Measurements from ENCODE around the gene PRKG2.

DNA sequence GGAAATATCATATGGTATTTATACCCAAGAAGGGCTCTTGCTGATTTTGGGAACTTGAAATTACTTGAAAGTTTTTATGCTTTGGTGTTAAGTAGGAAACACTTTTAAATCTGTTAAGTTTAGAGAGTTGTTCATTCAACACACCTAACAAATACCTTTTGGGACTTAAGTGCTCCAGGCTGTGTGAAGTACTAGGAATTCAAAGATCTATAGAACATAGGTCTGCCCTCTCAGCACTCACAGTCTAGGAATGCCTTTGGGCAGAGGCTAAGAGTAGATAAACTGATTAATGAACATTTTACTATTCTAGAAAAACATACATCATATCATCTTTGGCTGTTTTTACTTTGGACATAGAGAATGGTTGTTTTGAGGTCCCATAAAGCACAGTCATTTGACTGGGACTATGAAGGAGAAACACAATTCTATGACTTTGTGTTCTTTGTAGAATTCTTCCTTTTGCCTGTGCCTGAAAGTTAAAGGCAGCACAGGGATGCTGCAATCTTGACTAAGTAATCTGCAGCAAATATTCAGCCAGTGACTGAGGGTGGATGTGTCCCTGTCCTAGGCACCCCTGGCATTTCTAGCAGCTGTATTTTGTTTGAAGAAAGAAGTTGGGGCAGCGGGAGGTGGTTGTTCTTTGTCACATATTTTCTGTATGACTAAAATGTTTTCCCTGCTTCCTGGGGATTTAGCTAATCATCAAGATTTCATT, 176.2 kb downstream of the PRKG2 start:
- no peak for TF ChIP-seq POLR2A (IDR thresholded peaks at IDR 0.05)
- TF ChIP-seq, protein P1, sequence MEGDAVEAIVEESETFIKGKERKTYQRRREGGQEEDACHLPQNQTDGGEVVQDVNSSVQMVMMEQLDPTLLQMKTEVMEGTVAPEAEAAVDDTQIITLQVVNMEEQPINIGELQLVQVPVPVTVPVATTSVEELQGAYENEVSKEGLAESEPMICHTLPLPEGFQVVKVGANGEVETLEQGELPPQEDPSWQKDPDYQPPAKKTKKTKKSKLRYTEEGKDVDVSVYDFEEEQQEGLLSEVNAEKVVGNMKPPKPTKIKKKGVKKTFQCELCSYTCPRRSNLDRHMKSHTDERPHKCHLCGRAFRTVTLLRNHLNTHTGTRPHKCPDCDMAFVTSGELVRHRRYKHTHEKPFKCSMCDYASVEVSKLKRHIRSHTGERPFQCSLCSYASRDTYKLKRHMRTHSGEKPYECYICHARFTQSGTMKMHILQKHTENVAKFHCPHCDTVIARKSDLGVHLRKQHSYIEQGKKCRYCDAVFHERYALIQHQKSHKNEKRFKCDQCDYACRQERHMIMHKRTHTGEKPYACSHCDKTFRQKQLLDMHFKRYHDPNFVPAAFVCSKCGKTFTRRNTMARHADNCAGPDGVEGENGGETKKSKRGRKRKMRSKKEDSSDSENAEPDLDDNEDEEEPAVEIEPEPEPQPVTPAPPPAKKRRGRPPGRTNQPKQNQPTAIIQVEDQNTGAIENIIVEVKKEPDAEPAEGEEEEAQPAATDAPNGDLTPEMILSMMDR (IDR thresholded peaks at IDR 0.05) = no peak
- TF ChIP-seq EP300 (IDR thresholded peaks at IDR 0.05) = no peak
- no peak for TF ChIP-seq POLR2AphosphoS5 (IDR thresholded peaks at IDR 0.05)
